GM12892 (cell line): ENCODE data around the gene LRMDA.

Source experiments
- POLR2A ChIP-seq: IDR thresholded peaks from 2 replicates; pipeline ENCODE4 v1.6.1; 2011; ENCODE audit warnings: low read depth, low read length, control low read depth
- POLR2AphosphoS5 ChIP-seq: IDR thresholded peaks from 2 replicates; pipeline ENCODE4 v1.6.1; 2011; ENCODE audit warnings: low read depth, low read length, control low read depth
- TAF1 ChIP-seq: IDR thresholded peaks from 2 replicates; pipeline ENCODE4 v1.6.1; 2011; ENCODE audit warnings: low read depth, mild to moderate bottlenecking, control low read depth, low read length, borderline replicate concordance

DNA sequence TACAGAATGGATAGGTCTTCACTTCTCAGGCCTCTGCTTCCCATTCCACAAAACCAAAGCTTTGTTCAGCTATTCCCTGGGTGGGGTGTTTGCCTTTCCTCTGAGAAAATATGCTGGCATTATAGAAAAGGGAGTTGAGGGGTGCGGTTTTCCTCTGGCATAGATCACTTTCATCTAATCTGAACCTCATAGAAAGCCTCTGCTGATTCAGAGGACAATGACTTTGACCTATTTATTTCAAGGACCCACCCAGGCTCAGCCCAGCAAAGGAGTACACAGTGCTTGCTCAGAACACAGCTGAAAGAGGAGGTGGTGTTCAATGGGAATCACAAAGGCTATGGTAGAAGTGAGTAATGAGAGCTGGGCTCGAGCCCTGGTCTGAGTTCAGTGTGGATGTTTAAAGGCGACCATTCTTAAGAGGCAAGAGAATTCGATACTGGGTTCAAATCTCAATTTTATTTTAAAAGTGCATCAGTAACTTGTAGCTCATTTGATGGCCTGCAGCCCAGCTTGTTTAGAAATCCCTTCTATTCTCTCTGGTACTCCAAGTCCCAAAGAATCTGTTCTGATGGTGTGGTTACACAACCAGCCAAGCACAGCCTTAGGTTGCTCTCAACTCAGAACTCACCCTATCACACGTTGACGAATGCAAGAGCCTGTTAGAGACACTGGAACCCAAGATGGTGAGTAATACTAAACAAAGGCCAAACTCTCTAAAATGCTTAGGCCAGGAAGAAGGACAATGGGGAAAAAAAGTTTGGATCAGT lies 1012.8 kb downstream of the LRMDA start:
- no peak for TF ChIP-seq TAF1
- TF ChIP-seq POLR2A: no peak
- no peak for TF ChIP-seq POLR2AphosphoS5
